ENCODE results near the gene HOXC13.

DNA sequence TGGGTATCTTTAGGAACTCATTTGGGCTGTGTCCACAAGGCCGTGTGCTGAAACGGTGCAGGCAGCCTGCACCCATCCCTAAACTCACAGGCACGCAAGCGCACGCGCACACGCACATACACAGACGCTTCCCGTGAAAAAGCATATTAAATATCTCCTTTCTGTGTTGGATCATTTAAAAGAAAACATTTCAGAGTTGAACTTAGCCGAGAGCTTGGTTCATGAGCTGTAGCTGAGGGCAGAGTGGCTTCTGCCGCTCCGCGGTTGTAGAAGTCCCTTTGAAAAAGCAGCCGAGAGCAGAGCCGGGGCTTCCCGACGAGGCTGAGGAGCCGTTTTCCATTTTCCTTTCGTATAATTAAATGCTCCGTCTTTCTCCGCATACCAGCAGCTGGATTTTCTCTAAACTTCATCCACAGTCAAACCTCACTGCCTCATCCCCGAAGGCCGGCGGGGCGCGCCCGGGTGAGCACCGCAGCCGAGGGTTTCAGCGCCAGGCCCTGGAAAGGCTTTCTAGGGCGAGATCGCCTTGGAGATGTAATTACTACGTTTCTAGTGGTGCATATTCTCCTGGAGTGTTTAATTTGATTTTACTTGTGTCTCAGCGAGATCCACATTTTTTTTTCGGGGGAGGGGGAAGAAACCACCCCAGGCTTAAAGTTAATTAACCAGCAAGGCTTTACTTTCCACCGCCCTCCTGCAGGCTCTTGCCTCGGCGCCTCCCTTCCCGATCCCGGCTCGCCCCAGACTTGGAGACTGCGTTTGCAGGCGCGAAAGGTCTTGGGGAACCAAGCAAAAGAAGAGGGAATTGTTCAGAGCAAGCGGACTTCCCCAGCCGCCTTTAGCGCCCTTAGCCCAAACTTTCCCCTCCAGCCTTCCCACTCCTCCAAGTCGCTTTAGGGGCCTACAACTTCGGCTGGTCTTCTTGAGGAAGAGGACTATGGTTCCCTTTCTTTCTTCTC lies 3.0 kb upstream of the HOXC13 start:
- TF ChIP-seq EZH2 (IDR thresholded peaks at IDR 0.05; ENCODE audit: low read length) = no peak
- TF ChIP-seq, protein P1, sequence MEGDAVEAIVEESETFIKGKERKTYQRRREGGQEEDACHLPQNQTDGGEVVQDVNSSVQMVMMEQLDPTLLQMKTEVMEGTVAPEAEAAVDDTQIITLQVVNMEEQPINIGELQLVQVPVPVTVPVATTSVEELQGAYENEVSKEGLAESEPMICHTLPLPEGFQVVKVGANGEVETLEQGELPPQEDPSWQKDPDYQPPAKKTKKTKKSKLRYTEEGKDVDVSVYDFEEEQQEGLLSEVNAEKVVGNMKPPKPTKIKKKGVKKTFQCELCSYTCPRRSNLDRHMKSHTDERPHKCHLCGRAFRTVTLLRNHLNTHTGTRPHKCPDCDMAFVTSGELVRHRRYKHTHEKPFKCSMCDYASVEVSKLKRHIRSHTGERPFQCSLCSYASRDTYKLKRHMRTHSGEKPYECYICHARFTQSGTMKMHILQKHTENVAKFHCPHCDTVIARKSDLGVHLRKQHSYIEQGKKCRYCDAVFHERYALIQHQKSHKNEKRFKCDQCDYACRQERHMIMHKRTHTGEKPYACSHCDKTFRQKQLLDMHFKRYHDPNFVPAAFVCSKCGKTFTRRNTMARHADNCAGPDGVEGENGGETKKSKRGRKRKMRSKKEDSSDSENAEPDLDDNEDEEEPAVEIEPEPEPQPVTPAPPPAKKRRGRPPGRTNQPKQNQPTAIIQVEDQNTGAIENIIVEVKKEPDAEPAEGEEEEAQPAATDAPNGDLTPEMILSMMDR (optimal IDR thresholded peaks at IDR 0.05 in 1 of 3, IDR thresholded peaks at IDR 0.05 in 1 of 3, conservative IDR thresholded peaks at IDR 0.05 in 1 of 3; ENCODE audit: extremely low read depth in 1 of 3, insufficient read depth in 2 of 3, low read length in 3 of 3) = no peak

Measured in keratinocyte (primary cell).